ENCODE data around the gene DCAF8L2.

DNA sequence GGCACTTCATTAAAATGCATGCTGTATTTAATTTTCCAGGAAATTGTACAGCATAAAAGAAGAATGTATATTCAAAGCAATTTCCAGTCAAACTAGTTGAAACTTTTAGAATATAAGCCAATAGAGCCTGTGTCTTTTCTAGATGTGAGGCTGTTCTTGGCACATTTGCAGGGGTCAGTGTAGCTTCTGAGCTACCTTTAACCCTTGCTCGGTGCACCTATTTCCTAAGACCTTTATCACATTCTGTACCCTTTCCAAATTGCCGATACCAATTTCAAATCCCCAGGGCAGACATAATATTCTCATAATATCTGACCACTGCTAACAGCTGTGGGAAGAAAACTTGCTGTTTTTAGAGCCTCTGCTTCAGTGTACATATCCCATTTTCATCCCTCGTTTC is 43.2 kb downstream of the DCAF8L2 start:
- TF ChIP-seq, protein P1, sequence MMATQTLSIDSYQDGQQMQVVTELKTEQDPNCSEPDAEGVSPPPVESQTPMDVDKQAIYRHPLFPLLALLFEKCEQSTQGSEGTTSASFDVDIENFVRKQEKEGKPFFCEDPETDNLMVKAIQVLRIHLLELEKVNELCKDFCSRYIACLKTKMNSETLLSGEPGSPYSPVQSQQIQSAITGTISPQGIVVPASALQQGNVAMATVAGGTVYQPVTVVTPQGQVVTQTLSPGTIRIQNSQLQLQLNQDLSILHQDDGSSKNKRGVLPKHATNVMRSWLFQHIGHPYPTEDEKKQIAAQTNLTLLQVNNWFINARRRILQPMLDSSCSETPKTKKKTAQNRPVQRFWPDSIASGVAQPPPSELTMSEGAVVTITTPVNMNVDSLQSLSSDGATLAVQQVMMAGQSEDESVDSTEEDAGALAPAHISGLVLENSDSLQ (IDR thresholded peaks at IDR 0.05) = no peak
- TF ChIP-seq FOXA1 (IDR thresholded peaks at IDR 0.05) (no peak), ELF4 (IDR thresholded peaks at IDR 0.05) (no peak), SP1 (IDR thresholded peaks at IDR 0.05) (no peak), ARNT (IDR thresholded peaks at IDR 0.05) (no peak)

Measured in HEK293T (cell line).